ENCODE data around the gene NOD1.
"Not testable (repeated sequence)": the region's sequence is repeated elsewhere in the genome, so short reads cannot be mapped to it uniquely, and the experiment has no call there.

Gene NOD1

GRCh38 chr7:30411173-30411572, 67.4 kb downstream of the NOD1 start:
- DNase-seq, result no peak

- DNase-seq, result no peak
Observed at GRCh38 chr7:30406664-30407425, 71.7 kb downstream of the NOD1 start.

GRCh38 chr7:30405179-30405578, 73.4 kb downstream of the NOD1 start:
- DNase-seq, result no peak

- DNase-seq, result no peak
Observed at GRCh38 chr7:30403477-30403876, 75.1 kb downstream of the NOD1 start.

DNA sequence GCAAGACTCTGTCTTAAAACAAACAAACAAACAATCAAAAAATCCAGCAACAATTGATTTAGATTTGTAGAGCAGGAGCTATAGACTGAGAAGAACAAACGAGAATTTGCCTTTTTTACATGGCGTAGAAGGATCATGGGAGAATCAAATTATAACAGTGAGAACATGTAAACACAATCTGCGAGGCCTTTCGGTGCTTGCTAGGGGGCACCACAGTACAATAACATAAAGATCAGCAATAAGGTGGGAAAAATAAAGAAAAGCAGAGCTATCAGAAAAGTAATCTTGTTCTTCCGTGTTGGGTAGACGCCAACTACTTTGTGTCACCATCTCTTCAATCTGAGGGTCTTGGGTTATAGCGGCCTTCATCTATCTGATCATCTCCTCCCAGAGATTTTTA, 82.2 kb downstream of the NOD1 start:
- no peak for DNase-seq

GRCh38 chr7:30395676-30396075, 82.9 kb downstream of the NOD1 start:
- DNase-seq, result no peak

DNA sequence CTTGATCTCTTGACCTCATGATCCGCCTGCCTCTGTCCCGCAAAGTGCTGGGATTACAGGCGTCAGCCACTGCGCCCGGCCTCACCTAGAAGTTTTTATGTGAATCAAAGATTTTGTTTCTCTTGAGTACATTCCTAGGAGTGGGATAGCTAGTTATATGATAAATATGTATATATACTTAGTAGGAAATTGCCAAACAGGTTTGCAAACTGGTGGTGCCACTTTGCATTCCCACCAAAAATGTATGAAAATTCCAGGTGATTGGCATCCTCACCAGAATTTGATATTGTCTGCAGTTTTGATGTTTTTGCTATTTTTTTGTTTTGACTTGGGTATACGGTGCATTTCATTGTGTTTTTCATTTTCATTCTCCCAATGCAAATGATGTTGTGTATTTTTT, 86.8 kb downstream of the NOD1 start:
- no peak for DNase-seq

GRCh38 chr7:30390736-30391636, 87.6 kb downstream of the NOD1 start:
- DNase-seq, result no peak

DNA sequence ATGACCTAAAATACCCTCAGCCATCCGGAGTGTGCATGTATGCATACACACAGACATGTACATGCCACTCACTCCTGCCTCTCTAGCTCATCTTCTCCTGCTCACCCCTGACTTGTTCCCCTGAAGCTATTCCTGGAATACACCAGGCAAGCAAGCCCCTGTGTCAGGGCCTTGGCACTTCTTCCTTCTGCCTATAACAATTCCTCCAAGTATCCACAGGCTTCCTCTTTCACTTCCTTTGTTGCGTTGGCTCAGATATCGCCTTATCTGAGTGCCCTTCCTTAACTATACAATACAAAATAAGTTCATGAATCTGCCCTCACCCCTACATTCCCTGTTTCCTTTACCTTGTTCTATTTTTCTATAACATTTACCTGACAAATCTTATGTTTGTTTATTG, 88.8 kb downstream of the NOD1 start:
- no peak for DNase-seq

- DNase-seq, result no peak
Observed at GRCh38 chr7:30382607-30383006, 96.0 kb downstream of the NOD1 start.

GRCh38 chr7:30380824-30381223, 97.8 kb downstream of the NOD1 start:
- not testable (repeated sequence) for DNase-seq

DNA sequence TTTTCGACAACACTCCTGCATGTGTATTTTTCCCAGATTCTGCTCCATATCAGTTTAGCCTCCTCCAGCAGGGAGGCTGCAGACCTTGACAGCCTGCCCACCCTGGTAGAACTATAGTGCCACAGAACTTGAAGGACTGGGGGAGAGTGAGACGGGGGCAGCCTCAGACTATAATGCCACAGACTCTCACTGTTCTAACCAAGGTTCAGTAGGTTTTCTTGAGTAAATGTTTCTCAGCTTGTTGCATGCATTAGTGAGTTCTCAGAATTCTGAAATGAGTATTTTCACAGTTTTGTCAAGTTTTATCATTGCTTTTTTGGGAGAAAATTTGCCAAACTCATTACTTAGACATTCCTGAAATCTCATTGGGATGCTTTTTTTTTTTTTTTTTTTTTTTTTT, 98.3 kb downstream of the NOD1 start:
- no peak for DNase-seq

DNA sequence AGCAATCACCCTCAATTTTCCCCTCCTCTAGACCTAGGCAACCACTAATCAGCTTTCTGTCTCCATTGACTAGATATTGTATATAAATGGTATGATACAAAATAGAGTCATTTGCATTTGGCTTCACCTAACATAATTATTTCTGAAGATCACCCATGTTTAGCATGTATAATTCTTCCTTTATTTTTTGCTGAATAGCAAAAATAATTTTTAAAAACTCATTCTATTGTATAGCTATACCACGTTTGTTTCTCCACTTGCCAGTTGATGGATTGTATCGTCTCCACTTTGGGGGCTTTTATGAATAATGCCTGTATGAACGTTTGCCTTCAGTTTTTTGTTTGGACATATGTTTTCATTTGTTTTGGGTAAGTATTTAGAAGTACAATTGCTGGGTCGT, 98.8 kb downstream of the NOD1 start:
- no peak for DNase-seq

- DNase-seq, result no peak
Observed at GRCh38 chr7:30379131-30379530, 99.5 kb downstream of the NOD1 start.

DNA sequence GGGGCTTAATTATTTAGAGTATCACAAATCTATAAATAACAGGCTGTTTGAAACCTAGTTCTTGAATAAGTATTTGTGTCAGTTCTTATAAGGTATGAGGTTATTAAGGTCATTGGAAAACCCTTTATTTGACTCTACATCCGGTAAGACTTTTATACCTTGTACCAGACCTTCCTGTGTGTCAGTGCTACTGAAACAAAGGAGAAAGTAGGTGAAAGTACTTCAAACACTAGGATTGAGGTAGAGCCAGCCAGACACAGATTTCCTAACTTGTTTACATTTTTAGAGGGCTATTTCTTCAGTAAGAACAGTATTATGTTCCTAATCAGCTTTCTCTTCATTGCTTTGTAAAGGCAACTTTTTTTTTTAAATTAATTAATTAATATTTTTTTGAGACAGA, 100.3 kb downstream of the NOD1 start:
- DNase-seq, result no peak
